Right atrium auricular region (tissue), 2 donors: Measurements from ENCODE around the gene RNU1-3. TPM values are rescaled to one million over a fixed set of nuclear protein-coding genes. Genes with fewer than 3 reads are reported as not detected.
"Not testable (repeated sequence)": the region's sequence is repeated elsewhere in the genome, so short reads cannot be mapped to it uniquely, and the experiment has no call there.

Source experiments
- DNase-seq: peaks from one replicate; pipeline ENCODE4 v3.0.0-alpha.2; 2019; ENCODE audit warnings: low spot score
- H3K27ac ChIP-seq, 2 donors: fragments of 200-600 bp; sonication (generic); 1 replicate in 1 of 2; 2 replicates in 1 of 2; pipeline ENCODE4 v1.5.1; 2016 to 2019
- H3K27me3 ChIP-seq, 2 donors: fragments of 200-600 bp; sonication (generic); one replicate each; pipeline versions ENCODE4 v1.5.1 to v1.6.0; 2017 to 2019
- H3K36me3 ChIP-seq: fragments of 200-600 bp; sonication (generic); one replicate; pipeline ENCODE4 v1.5.1; 2016
- H3K4me1 ChIP-seq, 2 donors: fragments of 200-600 bp; sonication (generic); one replicate each; pipeline versions ENCODE4 v1.5.1 to v1.6.0; 2017 to 2019
- H3K4me3 ChIP-seq, 2 donors: fragments of 200-600 bp; sonication (generic); 1 replicate in 1 of 2; 2 replicates in 1 of 2; pipeline ENCODE4 v1.5.1; 2017 to 2019; ENCODE audit warnings: mild to moderate bottlenecking in 1 of 2, moderate library complexity in 1 of 2
- H3K9me3 ChIP-seq, 2 donors: fragments of 200-600 bp; sonication (generic); one replicate each; pipeline ENCODE4 v1.5.1; 2019
- total RNA-seq, 2 donors: library from RNA; depleted of rRNA; stranded (reverse); fragments of >200 nt; gene quantifications; one replicate each; pipeline ENCODE4 v1.1.0, GENCODE V29; 2016
- TF ChIP-seq, protein P1 (sequence below), 2 donors: fragments of 200-600 bp; sonication (generic); IDR thresholded peaks; one replicate each; pipeline ENCODE4 v1.5.1; 2019; ENCODE audit warnings: antibody characterized with exemption in 2 of 2

Gene RNU1-3
- total RNA-seq, 2 donors from 2014 or later = not detected

DNA sequence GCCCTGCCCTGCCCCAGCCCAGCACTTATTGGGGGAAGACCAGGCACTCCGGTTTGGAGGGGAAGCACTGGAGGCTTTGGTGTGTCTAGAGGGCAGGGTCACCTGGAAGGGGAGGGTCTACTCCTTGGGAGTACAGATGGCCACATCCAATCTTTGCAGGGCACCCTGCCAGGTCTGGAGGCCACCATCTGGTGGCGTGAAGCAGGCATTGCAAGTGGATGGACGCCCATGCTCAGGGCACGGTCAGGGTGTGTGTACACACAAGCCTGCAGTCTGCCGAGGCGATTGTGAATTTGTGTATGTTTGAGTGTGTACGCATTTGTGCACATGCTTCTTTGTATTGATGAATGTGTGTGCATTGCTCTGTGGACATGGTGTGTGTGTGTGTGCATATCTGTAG is 36.4 kb upstream of the RNU1-3 start:
- H3K36me3 ChIP-seq, DNase-seq, H3K27ac ChIP-seq, H3K4me3 ChIP-seq, H3K4me1 ChIP-seq, H3K27me3 ChIP-seq, H3K9me3 ChIP-seq: not testable (repeated sequence)
- TF ChIP-seq, protein P1, sequence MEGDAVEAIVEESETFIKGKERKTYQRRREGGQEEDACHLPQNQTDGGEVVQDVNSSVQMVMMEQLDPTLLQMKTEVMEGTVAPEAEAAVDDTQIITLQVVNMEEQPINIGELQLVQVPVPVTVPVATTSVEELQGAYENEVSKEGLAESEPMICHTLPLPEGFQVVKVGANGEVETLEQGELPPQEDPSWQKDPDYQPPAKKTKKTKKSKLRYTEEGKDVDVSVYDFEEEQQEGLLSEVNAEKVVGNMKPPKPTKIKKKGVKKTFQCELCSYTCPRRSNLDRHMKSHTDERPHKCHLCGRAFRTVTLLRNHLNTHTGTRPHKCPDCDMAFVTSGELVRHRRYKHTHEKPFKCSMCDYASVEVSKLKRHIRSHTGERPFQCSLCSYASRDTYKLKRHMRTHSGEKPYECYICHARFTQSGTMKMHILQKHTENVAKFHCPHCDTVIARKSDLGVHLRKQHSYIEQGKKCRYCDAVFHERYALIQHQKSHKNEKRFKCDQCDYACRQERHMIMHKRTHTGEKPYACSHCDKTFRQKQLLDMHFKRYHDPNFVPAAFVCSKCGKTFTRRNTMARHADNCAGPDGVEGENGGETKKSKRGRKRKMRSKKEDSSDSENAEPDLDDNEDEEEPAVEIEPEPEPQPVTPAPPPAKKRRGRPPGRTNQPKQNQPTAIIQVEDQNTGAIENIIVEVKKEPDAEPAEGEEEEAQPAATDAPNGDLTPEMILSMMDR (IDR thresholded peaks at IDR 0.05) = peak in 1 of 2 donors; percentile 10

DNA sequence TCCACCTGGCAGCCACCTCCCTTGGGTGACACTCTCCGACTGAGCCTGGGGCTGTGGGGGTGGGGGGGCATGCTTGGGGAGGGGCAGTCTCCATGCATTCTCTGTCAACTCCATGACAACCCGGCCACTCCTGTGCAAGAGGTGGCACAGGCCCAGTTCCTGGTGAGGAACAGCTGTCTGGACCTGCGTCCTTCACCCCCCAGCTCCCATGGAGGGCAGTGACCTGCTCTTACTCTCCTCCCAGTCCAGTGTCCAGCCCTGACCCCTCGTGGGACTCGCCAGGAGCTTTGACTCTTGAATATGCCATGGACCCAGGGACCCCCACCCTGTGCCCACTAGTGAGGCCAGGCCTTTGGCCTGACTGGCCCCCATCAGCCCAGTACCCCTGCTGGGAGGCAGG is 35.5 kb upstream of the RNU1-3 start:
- not testable (repeated sequence) for DNase-seq, H3K27ac ChIP-seq

DNA sequence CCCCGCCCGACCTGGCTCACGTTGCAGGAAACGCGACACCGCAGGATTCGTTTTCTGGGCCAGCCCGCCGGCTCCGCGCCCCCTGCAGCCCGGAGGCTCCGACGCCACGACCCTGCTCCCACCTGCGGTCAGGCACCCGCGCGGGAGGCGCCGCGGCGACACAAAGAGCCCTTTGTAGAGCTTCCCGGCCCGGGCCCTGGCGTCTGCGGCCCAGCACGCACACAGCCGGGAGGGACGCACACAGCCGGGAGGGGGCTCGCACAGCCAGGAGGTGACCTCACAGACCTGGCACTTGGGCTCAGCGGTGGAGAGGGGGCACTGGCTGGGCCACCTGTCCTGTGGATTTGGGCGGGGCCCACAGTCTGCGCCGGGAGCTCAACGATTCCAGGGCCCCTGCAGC is 34.4 kb upstream of the RNU1-3 start:
- not testable (repeated sequence) for H3K4me3 ChIP-seq, H3K36me3 ChIP-seq, H3K4me1 ChIP-seq, H3K27ac ChIP-seq, H3K9me3 ChIP-seq, DNase-seq, H3K27me3 ChIP-seq

More for the DNA sequence above, 35.5 kb upstream of the RNU1-3 start:
- H3K27me3 ChIP-seq, H3K4me3 ChIP-seq, H3K36me3 ChIP-seq, H3K9me3 ChIP-seq, H3K4me1 ChIP-seq: not testable (repeated sequence)

DNA sequence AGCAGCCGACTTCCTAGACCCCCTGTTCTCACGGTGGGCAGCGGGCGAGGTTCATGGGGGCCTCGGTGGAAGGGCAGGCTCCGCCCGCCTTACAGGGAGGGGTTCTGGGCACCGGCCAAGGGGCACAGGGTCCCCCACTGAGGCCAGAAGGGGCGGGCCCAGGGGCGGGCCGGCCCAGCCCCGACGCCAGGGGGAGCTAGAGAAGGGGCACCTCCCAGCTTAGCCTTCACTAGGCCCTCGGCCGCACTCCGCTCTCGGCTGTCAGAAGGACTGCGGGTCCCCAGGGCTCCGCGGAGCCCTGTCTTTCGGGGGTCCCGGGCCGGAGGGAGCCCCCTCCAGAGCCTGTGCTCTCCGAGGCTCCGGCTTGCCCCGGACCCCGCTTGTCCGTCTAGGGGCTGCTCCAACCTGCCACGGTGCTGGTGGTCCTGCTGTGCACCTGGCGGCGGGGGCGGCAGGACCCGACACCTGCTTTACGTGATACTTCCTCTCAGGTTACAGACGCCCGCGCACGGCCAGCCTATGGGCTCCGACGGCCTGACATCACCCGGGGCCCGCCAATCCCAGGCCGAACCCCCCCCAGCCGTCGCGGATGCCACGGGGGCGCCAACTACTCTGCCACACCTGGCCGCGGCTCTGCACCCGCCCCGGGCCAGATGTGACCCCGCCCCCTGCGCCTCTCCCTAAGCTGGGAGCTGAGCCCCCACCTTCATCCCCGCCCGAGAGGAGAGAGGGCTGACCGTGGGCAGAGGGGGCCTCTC is 33.6 kb upstream of the RNU1-3 start:
- H3K4me1 ChIP-seq, H3K27me3 ChIP-seq, H3K9me3 ChIP-seq, DNase-seq, H3K4me3 ChIP-seq, H3K27ac ChIP-seq, H3K36me3 ChIP-seq: not testable (repeated sequence)

DNA sequence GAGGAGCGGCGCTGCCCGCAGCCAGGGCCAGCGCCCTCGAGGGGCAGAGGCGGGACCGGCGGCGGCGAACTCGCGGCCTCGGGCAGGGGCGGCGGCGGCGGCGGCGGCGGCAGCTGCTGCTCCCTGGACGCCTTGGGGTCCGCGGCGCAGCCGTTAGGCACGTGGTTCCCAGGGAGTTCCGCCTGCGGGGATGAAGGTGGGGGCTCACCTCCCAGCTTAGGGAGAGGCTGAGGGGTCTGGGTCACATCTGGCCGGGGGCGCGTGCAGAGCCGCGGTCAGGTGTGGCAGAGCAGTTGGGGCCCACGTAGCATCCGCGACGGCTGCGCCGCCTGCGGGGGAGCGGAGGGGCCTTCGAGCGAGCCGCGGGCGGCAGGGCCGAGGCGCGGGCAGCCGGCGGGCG is 32.7 kb upstream of the RNU1-3 start:
- H3K4me1 ChIP-seq, H3K9me3 ChIP-seq, H3K27me3 ChIP-seq, H3K27ac ChIP-seq, H3K4me3 ChIP-seq, DNase-seq, H3K36me3 ChIP-seq: not testable (repeated sequence)

DNA sequence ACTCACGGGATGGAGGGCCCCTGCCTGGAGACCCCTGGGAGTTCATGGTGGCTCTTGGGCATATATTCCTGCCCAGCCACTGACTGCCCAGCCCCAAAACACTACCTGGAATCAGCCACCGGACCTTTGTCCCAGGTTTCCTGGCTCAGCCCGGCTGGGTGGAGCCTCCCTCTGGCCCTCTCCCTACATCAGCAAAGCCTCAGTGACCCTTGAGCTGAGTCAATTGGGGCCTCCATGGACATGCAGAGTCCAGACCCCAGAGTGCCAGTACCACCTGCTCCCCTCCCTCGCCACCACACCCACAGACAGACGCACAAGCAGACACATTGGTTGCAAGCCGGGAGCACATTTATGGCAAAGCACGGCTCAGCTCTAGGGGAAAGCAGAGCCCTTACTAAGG is 30.4 kb upstream of the RNU1-3 start:
- H3K27ac ChIP-seq, DNase-seq, H3K9me3 ChIP-seq, H3K36me3 ChIP-seq, H3K4me3 ChIP-seq, H3K4me1 ChIP-seq, H3K27me3 ChIP-seq: not testable (repeated sequence)

DNA sequence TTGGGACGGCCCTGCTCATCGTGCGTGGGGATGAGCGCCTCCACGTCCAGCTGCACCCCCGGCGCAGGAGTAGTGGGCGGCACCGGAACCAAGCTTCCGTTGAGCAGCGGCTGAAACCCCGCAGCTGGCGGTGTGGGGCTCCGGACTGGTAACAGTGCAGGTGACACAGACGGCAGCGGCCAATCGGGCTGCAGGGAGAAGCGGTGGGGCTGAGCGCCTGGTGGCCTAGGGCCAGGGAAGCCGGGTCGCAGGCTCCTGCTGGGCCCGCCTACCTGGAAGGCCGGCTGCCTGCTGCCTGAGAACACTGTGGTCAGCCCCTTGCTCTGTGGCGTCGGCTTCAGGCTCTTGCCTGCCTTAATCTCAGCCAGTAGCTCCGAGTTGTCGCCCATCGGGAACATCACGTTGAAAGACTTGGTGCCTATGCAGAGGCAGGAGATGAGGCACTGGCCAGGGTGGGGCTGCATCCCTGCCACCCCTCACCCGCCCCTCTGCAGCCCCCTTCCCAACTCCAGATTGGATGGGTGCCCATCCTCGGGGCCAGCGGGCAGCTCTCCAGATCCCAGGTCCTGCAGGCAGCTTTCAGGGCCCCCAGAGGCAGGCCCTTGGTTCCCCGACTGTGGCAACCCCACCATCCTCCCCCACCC is 29.9 kb upstream of the RNU1-3 start:
- not testable (repeated sequence) for H3K9me3 ChIP-seq, DNase-seq, H3K36me3 ChIP-seq, H3K27me3 ChIP-seq, H3K4me1 ChIP-seq, H3K27ac ChIP-seq, H3K4me3 ChIP-seq

DNA sequence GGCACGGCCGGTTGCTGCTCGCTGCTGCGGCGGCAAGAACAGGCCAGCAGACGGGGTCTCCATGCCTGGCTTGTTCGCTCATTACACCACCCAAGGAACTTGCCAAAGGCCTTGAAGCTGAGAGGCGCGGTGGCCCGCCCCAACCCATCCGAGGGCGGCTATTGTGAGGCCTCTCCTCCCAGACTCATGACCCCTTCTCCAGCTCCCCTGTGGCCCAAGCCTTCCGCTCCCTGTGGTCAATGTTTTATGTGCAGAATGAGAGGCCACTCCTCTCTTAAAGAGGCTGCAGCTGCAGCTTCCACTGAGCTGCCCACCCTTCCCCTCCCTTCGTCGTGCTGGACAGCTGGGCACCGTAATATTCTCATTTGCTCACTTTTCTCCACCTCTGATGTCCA is 27.6 kb upstream of the RNU1-3 start:
- H3K27ac ChIP-seq, H3K9me3 ChIP-seq: not testable (repeated sequence)

DNA sequence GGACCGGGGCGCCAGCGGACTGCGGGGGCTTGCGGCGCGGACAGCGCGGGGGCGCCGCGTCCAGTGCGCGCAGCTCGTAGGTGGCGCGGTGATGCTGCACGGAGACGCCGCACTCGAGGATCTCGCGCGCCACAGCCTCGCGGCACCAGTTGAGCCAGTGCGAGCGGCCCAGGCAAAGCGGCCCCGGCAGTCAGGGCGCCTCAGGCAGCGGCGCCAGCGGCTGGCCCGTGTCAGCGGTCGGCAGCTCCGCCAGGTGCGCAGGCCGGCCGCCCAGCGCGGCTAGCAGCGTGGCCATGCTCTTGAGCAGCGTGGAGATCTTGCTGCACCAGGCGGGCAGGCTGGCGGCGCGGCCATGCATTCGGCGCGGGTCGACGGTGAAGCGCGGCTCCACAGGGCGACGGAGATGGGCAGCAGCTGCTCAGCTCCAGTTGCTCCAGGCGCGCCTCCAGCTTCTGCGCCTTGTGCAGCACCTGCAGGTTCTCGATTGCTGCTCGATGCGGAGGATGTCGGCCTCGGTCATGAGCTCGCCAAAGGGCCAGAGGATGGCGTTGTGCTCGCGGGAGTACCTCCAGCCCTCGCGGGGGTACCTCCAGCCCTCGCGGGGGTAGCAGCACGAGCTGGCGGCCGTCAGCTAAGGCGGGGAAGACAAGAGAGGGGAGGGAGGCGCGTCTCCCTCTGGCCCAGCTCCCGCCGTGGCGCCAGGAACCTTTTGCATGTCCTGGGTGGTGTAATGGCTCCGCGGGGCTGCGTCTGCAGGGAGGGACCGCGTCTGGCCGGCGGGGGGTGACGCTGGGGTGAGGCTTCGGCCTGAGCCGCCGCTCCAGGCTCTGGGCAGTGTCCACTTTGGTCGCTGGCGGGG is 26.9 kb upstream of the RNU1-3 start:
- H3K27ac ChIP-seq, H3K36me3 ChIP-seq, H3K27me3 ChIP-seq, H3K4me1 ChIP-seq, DNase-seq, H3K9me3 ChIP-seq, H3K4me3 ChIP-seq: not testable (repeated sequence)

More for the DNA sequence above, 27.6 kb upstream of the RNU1-3 start:
- H3K4me3 ChIP-seq, H3K4me1 ChIP-seq, DNase-seq, H3K27me3 ChIP-seq, H3K36me3 ChIP-seq: not testable (repeated sequence)

DNA sequence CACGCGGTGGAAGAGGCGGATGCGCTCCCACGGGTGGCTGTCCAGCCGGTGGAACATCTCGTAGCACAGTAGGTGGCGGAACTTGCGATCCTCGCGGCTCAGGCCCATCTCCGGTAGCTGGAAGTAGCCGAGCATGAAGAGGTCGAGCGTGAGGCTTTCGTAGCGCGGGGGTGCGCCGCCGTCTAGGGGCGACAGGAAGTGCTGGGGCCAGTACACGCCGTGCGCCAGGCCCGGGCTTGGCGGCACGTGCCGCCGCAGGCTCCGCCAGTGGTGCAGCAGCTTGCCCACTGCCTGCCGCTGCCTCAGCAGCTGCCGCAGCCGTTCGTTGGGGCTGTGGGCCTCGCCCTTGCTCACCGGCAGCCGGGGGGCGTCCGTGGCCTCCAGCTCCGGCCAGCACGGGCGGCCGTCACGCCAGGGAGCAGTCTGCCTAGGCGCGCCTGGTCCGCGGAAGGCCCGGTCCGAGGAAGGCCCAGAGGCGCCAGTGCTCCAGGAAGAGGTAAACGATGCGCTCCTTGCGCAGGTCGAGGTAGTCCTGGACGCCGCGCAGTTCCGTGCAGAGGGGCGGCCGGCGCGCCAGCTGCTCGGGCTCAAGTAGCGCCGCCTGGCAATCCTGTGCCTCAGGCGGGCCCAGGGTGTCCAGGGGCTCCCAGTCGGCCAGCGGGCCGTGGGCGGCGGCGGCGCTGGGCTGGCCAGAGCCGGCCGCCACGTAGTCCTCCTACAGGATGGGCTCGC is 26.1 kb upstream of the RNU1-3 start:
- DNase-seq, H3K9me3 ChIP-seq, H3K36me3 ChIP-seq: not testable (repeated sequence)

DNA sequence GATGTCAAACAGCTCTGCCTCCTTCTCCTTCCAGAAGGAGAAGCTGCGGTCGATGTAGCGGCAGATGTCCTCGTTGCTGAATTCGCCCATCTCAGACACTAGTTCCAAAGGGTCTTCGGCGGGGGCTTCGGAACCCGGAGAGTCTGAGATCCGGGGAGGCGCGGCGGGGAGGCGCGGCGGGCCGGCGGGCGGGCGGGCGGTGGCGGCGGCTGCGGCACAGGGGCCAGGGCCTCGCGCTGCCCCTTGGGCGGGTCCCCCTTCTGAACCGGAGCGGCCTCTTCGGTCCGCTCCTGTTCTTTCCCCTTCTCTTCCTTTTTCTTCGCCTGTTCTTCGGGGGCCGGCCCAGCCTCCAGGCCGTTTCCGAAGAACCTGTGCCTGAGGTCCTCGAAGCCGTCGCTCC is 25.5 kb upstream of the RNU1-3 start:
- H3K4me1 ChIP-seq, H3K27me3 ChIP-seq, DNase-seq, H3K36me3 ChIP-seq, H3K9me3 ChIP-seq, H3K4me3 ChIP-seq, H3K27ac ChIP-seq: not testable (repeated sequence)

More for the DNA sequence above, 26.1 kb upstream of the RNU1-3 start:
- not testable (repeated sequence) for H3K27me3 ChIP-seq, H3K4me3 ChIP-seq, H3K4me1 ChIP-seq, H3K27ac ChIP-seq

DNA sequence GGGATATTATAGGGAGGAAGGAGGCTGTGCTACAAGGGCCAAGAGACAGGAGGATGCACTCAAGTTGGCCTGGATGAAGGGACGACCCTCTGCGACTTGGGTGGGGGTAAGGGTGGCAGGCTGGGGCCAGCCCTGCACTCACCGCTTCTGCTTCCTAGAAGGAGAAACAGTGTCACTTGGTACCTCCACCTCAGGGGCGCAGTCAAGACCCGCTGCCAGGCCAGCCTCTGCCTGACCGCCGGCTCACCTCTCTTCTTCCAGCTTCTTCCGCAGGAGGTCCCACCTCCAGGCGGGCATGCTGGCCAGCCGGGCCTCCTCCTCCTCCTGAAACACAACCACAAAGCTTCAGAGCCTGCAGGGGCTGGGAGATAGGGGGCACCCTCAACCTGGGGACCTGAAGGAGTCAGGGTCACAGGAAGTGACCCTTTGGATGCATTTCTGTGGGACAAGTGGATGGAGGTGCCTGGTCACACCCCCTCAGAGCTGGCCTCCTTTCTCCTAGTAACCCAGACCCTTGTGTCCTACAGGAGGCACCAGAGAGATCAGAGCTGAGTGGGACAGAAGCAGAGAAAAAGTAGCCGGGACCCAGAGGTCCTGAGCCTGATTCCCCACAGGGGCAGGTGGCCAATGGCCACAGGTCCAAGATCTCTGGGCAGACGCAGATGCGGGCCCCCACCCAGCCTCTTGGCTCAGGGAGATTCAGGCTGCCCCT is 24.4 kb upstream of the RNU1-3 start:
- not testable (repeated sequence) for H3K4me3 ChIP-seq, DNase-seq, H3K27me3 ChIP-seq, H3K9me3 ChIP-seq, H3K36me3 ChIP-seq, H3K27ac ChIP-seq, H3K4me1 ChIP-seq
